H1 (cell line): ENCODE data around the gene TFE3. TPM values are rescaled to one million over a fixed set of nuclear protein-coding genes. Genes with fewer than 3 reads are reported as not detected.

Source experiments
- BRCA1 ChIP-seq: IDR thresholded peaks from 2 replicates; pipeline ENCODE4 v1.6.1; 2012; ENCODE audit warnings: low read depth, low read length, improper control_type of control experiment
- KDM1A ChIP-seq: fragments of 200-600, 300-600 bp; sonication (generic); IDR thresholded peaks from 2 replicates; pipeline ENCODE4 v1.7.1; 2016; ENCODE audit warnings: mild to moderate bottlenecking, low read length, borderline replicate concordance
- YY1 ChIP-seq: IDR thresholded peaks from 2 replicates; pipeline ENCODE4 v1.6.1; 2011; ENCODE audit warnings: low read depth, mild to moderate bottlenecking, low read length
- polyA plus RNA-seq, 7 experiments: library from polyadenylated mRNA; depleted of rRNA in 3 of 7; stranded (reverse) in 5 of 7; unstranded in 2 of 7; fragments of >200 nt in 5 of 7; fragments of 200-250 nt in 2 of 7; gene quantifications; 1 replicate in 5 of 7; 2 replicates in 1 of 7; 4 replicates in 1 of 7; pipeline versions ENCODE4 v1.2.1 to v1.2.3, GENCODE V29; 2011 to 2013; ENCODE audit warnings: missing spikeins in 2 of 7, mixed read lengths in 2 of 7
- total RNA-seq: library from RNA; stranded (reverse); fragmentation: NEBNext Ultra II Directional; extraction: Animal tissue kit (Norgen Biotek cat#: 25700); gene quantifications from 2 replicates; pipeline ENCODE4 v1.2.1, GENCODE V29; 2021
- TF ChIP-seq, protein P1 (sequence below): fragments of 300-600 bp; sonication (generic); IDR thresholded peaks from 2 replicates; pipeline ENCODE4 v1.7.1; 2012; ENCODE audit warnings: low read length, moderate library complexity, mild to moderate bottlenecking, inconsistent platforms; ENCODE audit not compliant: insufficient replicate concordance
- TF ChIP-seq, protein P2 (sequence below): IDR thresholded peaks from 2 replicates; pipeline ENCODE4 v1.6.1; 2011; ENCODE audit warnings: low read depth, mild to moderate bottlenecking, low read length; ENCODE audit not compliant: insufficient read depth

The TFE3 gene
- total and polyA plus RNA-seq, 2 of the 8 experiments (the other 6 are each of a cell fraction or from before 2014, with no cell fraction given), result 33.7 to 52.9 TPM

DNA sequence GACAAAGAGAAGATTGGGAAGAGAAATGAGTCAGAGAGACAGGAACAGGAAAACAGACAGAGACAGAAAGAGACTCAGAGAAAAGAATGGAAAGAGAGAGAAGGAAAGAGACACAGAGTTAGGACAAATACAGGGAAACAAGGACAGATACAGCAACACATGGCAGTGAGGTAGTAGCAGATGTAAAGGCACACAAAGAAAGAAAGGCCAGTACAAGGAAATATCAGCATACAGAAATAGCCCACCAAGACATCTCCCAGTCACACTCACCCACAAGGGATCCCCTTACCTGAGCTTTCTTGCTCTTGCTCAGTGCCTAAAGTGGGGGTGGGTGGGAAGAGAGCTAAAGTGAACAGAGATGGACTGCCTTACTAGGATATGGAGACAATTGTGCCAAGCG lies 45.3 kb downstream of the TFE3 start (continued):
- TF ChIP-seq, protein P1, sequence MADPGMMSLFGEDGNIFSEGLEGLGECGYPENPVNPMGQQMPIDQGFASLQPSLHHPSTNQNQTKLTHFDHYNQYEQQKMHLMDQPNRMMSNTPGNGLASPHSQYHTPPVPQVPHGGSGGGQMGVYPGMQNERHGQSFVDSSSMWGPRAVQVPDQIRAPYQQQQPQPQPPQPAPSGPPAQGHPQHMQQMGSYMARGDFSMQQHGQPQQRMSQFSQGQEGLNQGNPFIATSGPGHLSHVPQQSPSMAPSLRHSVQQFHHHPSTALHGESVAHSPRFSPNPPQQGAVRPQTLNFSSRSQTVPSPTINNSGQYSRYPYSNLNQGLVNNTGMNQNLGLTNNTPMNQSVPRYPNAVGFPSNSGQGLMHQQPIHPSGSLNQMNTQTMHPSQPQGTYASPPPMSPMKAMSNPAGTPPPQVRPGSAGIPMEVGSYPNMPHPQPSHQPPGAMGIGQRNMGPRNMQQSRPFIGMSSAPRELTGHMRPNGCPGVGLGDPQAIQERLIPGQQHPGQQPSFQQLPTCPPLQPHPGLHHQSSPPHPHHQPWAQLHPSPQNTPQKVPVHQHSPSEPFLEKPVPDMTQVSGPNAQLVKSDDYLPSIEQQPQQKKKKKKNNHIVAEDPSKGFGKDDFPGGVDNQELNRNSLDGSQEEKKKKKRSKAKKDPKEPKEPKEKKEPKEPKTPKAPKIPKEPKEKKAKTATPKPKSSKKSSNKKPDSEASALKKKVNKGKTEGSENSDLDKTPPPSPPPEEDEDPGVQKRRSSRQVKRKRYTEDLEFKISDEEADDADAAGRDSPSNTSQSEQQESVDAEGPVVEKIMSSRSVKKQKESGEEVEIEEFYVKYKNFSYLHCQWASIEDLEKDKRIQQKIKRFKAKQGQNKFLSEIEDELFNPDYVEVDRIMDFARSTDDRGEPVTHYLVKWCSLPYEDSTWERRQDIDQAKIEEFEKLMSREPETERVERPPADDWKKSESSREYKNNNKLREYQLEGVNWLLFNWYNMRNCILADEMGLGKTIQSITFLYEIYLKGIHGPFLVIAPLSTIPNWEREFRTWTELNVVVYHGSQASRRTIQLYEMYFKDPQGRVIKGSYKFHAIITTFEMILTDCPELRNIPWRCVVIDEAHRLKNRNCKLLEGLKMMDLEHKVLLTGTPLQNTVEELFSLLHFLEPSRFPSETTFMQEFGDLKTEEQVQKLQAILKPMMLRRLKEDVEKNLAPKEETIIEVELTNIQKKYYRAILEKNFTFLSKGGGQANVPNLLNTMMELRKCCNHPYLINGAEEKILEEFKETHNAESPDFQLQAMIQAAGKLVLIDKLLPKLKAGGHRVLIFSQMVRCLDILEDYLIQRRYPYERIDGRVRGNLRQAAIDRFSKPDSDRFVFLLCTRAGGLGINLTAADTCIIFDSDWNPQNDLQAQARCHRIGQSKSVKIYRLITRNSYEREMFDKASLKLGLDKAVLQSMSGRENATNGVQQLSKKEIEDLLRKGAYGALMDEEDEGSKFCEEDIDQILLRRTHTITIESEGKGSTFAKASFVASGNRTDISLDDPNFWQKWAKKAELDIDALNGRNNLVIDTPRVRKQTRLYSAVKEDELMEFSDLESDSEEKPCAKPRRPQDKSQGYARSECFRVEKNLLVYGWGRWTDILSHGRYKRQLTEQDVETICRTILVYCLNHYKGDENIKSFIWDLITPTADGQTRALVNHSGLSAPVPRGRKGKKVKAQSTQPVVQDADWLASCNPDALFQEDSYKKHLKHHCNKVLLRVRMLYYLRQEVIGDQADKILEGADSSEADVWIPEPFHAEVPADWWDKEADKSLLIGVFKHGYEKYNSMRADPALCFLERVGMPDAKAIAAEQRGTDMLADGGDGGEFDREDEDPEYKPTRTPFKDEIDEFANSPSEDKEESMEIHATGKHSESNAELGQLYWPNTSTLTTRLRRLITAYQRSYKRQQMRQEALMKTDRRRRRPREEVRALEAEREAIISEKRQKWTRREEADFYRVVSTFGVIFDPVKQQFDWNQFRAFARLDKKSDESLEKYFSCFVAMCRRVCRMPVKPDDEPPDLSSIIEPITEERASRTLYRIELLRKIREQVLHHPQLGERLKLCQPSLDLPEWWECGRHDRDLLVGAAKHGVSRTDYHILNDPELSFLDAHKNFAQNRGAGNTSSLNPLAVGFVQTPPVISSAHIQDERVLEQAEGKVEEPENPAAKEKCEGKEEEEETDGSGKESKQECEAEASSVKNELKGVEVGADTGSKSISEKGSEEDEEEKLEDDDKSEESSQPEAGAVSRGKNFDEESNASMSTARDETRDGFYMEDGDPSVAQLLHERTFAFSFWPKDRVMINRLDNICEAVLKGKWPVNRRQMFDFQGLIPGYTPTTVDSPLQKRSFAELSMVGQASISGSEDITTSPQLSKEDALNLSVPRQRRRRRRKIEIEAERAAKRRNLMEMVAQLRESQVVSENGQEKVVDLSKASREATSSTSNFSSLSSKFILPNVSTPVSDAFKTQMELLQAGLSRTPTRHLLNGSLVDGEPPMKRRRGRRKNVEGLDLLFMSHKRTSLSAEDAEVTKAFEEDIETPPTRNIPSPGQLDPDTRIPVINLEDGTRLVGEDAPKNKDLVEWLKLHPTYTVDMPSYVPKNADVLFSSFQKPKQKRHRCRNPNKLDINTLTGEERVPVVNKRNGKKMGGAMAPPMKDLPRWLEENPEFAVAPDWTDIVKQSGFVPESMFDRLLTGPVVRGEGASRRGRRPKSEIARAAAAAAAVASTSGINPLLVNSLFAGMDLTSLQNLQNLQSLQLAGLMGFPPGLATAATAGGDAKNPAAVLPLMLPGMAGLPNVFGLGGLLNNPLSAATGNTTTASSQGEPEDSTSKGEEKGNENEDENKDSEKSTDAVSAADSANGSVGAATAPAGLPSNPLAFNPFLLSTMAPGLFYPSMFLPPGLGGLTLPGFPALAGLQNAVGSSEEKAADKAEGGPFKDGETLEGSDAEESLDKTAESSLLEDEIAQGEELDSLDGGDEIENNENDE, result no peak
- TF ChIP-seq KDM1A (no peak), BRCA1 (no peak), YY1 (no peak)
- TF ChIP-seq, protein P2, sequence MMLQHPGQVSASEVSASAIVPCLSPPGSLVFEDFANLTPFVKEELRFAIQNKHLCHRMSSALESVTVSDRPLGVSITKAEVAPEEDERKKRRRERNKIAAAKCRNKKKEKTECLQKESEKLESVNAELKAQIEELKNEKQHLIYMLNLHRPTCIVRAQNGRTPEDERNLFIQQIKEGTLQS, result no peak
